Heart left ventricle (tissue), 13 donors: Measurements from ENCODE around the gene CFAP97D2.

Source experiments
- POLR2A ChIP-seq, 2 donors: fragments of 450-650 bp; IDR thresholded peaks; one replicate each; pipeline ENCODE4 v1.6.1; 2017; ENCODE audit warnings: antibody characterized with exemption in 2 of 2, mild to moderate bottlenecking in 2 of 2, moderate library complexity in 2 of 2
- TF ChIP-seq, protein P1 (sequence below), 12 donors: fragments of 200-600 bp; sonication (generic) in 4 of 12; IDR thresholded peaks; one replicate each; pipeline versions ENCODE4 v1.5.0 to v1.8.0; 2018 to 2022; ENCODE audit warnings: antibody characterized with exemption in 12 of 12, mild to moderate bottlenecking in 5 of 12
- donor health status: ischemic (EF 13 %, LVEDD 7.1; RV severe dilation, severe dysfunction).
- donor health status: DM: no; HTN: yes; CAD: no.
- donor health status: DM: no; HTN: no; CAD: no.
- donor health status: ischemic (EF 25% LVEDD 6.9; RV normal size, moderate dysfunction).
- donor health status: ischemic (EF 25% LVEDD 5.7; RV mildly dilated, moderate dysfunction).
- donor health status: ischemic (EF 35%, LVEDD 5.7; RV mildly dilated, moderate dysfunction).
- donor health status: nonischemic (EF 11% LVEDD 7.7; RV severe dilation, severe dysfunction).
- donor health status: DM: yes; HTN: yes; CAD: no.
- donor health status: PGD.
- donor health status: ischemic (EF 29% LVEDD 5.4; RV normal size, mild dysfunction).
- donor health status: nonischemic (EF 23%, LVEDD 6.1; RV moderate dilation, normal function).

DNA sequence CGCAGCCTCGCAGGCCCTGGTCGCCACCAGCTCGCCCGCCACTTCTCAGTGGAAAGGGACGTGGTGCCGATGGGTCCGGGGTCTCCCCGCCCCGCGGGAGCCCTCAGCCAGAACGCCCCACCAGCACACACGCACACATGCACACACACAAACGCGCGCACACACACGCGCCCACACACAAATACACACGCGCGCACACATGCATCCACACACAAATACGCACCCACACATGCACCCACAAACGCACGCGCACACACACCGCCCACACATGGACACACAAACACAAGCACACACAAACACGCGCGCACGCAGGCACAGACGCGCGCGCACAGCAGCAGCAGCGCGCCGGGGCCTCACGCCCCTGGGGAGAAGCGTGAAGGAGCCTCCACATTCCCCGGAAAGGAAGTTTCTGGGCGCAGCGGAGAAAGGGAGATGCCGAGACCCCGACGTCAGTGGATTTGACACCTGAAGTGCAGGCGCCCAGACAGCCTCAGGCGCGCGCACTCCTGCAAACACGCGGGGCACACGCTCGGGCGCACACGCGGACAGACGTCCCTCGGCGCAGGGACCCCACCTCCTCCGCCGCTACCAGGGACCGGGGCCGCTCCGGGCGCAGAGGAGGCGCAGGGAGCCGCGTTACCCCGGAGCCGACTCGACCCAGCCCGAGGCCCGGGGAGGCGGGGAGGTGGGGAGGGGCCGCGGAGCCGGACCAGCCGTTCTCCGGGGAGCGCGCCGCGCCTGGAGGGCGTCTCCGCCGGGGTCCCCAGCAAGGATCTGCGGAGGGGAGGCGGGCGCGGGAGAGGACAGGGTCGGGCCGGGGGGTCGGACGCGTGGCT lies 47.3 kb upstream of the CFAP97D2 start:
- TF ChIP-seq, protein P1, sequence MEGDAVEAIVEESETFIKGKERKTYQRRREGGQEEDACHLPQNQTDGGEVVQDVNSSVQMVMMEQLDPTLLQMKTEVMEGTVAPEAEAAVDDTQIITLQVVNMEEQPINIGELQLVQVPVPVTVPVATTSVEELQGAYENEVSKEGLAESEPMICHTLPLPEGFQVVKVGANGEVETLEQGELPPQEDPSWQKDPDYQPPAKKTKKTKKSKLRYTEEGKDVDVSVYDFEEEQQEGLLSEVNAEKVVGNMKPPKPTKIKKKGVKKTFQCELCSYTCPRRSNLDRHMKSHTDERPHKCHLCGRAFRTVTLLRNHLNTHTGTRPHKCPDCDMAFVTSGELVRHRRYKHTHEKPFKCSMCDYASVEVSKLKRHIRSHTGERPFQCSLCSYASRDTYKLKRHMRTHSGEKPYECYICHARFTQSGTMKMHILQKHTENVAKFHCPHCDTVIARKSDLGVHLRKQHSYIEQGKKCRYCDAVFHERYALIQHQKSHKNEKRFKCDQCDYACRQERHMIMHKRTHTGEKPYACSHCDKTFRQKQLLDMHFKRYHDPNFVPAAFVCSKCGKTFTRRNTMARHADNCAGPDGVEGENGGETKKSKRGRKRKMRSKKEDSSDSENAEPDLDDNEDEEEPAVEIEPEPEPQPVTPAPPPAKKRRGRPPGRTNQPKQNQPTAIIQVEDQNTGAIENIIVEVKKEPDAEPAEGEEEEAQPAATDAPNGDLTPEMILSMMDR (IDR thresholded peaks at IDR 0.05): no peak
- TF ChIP-seq POLR2A (IDR thresholded peaks at IDR 0.05): no peak
